HG02678 (cell line): Measurements from ENCODE around the gene SELPLG.
"Not testable (repeated sequence)": the region's sequence is repeated elsewhere in the genome, so short reads cannot be mapped to it uniquely, and the experiment has no call there.

Experiments
- ATAC-seq: cut with Tn5 transposase; IDR thresholded peaks from one replicate; pipeline ENCODE4 v1.9.1; 2021; ENCODE audit warnings: mild to moderate bottlenecking, moderate library complexity; ENCODE audit not compliant: unreplicated experiment

The SELPLG gene

GRCh38 chr12:108633534-108634248, at the start of gene SELPLG:
Gene SELPLG, minus strand, starts transcription at chr12:108633894. Its CDS starts 9,587 bp downstream, at chr12:108624307.
- peak; percentile 59 for ATAC-seq

DNA sequence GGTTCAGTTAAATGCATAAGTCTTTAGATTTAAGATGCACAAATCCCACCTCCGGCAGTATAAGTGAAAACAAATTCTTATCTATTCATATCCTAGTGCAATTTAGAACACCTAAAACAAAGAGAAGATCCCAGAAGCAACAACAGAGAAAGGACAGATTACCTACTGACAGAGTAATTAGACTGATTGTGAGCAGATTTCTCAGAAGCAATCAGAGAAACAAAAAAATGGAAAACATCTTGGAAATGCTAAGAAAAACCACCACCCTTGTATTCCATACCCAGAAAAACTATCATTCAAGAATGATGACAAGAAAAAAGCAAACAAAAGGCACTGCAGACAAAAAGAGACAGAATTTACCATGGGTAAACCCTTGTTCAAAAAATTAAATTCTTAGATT, 47.6 kb upstream of the SELPLG start:
- no peak for ATAC-seq

GRCh38 chr12:108679106-108679681, 45.5 kb upstream of the SELPLG start:
- peak; percentile 45 for ATAC-seq

- no peak for ATAC-seq
Measured at GRCh38 chr12:108678104-108678730, 44.5 kb upstream of the SELPLG start.

GRCh38 chr12:108677381-108677780, 43.7 kb upstream of the SELPLG start:
- no peak for ATAC-seq

DNA sequence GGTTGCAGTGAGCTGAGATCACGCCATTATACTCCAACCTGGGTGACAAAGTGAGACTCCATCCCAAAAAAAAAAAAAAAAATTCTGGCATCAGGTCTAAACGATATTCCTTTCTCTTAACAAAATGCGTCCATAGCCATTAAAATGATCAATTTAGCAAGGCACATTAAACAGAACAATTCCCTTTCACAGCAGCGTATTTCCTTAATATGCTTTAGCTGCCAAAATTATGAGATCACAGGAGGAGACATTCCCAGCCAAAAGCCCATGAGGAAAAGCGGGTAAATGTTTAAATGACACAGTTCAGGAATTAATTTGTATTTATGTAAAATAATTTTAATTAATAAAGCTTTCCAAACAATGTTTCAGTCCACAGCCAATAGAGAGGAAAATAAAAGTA, 43.0 kb upstream of the SELPLG start:
- no peak for ATAC-seq

DNA sequence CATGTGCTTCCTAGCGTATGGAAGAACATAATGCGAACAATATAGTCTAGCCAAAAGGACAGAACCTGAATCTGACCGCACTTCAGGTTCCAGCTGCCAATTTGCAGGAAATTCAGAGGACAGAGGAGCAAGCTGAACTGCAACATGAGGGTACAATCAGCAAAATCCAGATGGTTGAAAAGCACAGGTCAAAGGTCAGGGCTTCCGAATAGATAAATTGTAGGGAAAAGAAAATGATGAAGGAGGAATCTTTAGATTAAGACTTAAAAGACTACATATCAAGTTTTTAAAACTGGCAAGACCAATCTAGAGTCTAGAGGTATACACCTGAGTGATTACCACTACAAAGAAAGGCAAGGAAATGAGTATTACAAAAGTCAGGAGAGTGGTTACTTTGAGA, 42.1 kb upstream of the SELPLG start:
- no peak for ATAC-seq

DNA sequence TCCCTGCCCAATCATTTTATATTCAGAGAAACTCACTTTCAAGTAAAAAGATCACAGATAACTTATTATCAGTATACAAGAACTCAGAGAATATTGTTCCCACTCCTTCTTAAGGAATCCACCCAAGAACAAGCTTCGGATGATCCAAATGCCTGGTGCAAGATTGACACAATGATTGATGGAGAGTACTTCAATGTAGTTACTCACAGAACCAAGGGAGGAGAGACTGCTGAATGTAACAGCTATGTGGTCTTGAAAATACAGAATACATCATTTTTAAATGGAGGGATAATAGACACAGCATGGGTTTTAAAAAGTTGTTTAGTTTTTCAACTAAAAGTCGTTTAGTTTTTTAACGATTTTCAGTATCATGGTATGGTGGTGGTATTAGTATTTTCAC, 38.4 kb upstream of the SELPLG start:
- no peak for ATAC-seq

- no peak for ATAC-seq
Measured at GRCh38 chr12:108671110-108671509, 37.4 kb upstream of the SELPLG start.

DNA sequence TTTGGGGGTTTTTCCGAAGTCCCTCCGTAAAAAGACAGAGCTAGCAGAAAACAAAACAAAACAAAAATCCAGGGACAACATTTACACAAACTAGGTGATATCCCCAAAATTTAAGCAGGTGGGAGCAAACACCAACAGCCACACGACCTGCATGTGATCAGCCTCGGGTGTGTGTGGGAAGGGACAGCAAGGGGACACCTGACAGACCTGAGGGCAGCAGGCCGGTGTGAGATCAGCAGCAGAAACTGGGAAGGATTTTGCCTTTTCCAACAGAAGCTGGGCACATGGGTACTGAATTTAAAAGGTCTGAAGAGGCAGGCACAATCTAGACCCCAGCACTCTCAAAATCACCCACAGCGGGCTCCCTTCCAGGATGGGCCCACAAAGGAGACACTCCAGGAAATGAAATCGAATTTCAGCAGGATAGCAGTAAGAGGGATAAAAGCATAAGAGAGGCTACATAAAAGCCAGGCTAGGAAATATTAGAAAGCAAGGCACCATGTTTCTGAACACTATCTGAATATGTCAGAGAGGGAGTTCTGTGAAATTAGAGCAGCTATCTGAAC, 36.5 kb upstream of the SELPLG start:
- ATAC-seq: no peak

DNA sequence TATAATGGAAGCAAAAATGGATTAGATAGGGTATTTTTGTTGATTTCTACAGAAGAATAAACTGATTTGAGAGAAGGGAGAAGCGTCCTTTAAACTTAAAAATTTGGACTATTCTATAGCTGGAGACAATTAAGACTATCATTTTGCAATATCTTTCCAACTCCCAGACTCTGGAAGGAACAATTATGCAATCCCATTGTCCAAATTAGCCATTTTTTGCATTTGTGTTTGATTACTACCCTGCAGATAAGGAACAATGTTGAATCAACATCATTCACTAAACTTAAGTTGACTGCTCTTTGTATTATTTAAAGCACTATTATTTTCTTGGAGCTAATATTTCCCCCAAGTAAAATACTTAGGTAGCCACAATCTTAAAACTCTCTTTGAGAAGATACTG, 34.8 kb upstream of the SELPLG start:
- no peak for ATAC-seq

DNA sequence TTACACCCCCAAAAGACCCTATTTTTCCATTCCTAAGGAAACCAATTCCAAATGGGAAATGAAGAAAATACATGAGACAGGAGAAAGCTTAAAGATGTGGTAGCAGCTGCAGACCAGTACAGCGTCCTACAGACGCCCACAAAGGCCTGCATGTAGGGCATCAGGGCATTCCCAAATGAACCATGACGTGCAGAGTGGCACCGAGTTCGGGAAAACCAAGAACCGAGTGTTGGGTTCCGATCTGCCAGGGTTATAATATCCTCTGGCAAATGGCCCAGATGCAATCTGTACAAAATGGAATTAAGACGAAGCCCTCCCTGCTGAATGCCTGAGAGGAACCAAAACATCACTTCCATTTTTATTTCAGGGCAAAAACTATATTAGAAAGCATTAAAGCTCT, 34.4 kb upstream of the SELPLG start:
- no peak for ATAC-seq

DNA sequence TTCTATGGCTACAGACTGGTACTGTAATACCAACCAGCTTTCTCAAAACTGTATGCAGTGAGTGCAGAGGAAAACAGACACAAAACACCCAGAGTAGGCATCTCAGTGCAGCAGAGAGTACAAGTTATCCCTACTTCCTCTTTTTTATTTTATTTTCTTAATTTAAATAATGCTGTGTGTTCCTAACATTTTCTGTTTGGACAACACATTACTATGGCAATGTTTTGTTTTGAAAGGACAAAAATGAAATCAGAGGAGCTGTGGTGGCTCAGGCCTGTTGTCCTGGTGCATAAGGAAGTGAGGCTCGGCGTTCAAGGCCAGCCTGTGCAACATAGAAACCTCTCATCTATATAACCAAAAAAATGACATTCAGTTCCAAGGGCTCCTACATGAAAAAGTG, 33.7 kb upstream of the SELPLG start:
- ATAC-seq: no peak

DNA sequence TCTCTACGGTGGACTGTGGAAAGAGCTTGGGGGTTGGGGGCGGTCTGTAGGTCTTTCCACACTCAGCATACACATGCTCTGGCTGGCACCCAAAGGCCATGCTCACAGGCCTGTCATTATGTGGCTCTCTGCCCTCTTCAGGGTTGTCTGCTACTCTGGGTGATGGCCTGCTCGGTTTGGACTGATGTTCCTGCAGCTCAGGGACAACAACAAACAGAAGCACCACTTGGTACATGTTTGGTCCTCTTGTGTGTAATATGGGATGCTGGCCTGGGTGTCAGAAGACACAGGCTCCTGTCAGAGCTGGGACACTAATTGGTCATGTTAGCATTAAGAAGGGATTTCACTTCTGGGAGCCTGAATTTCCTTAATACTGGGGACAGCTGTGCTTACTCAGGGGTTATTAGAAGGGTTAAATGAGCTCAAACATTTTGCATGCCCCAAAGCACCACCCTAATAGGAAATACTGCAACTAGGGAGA, 32.7 kb upstream of the SELPLG start:
- no peak for ATAC-seq

DNA sequence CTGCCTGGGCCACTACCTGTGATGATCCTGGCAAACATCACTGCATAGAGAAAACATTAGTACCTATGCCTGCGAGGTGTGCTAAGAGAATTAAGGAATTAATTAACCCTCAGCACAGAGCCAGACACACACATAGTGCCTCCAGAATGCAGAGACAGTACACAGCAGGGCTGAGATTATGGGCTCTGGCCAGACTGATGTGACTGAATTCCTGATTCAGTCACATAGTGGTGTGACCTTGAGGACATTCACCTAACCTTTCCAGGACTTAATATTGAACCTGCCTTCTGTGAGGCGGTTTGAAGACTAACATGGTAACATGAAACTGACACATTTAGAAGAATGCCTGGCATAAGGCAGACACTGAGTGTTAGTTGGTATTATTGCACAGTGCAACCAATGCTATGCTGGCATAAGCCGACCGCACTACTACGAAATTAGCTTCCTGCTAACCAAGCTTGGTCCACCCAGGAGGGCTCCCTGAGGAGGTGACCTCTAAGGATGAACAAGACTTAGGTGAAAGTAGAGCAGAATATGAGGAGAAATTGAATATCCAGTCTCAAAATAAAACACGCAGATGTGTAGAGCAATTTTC, 32.0 kb upstream of the SELPLG start:
- no peak for ATAC-seq

GRCh38 chr12:108664338-108665258, 30.9 kb upstream of the SELPLG start:
- ATAC-seq: peak; percentile 70

- no peak for ATAC-seq
Measured at GRCh38 chr12:108663324-108664015, 29.8 kb upstream of the SELPLG start.

DNA sequence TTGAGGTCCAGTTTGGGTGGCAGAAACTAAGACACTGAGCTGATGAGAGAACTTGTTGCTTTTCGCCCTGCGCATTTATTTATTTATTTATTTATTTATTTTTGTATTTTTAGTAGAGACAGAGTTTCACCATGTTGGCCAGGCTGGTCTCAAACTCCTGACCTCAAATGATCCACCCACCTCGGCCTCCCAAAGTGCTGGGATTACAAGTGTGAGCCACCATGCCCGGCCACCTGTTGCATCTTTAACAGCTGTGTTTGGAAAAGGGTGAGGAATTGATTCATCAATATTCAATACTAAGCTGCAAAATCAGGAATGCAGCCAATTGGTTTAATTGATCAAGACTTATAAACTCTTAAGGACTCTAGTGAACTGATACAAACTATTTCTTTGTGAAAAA, 24.4 kb upstream of the SELPLG start:
- not testable (repeated sequence) for ATAC-seq

GRCh38 chr12:108657130-108657745, 23.5 kb upstream of the SELPLG start:
- ATAC-seq: no peak
